PC-3 (cell line): ENCODE measurements around the gene RNU2-63P. TPM values are rescaled to one million over a fixed set of nuclear protein-coding genes. Genes with fewer than 3 reads are reported as not detected.
"Not testable (repeated sequence)": the region's sequence is repeated elsewhere in the genome, so short reads cannot be mapped to it uniquely, and the experiment has no call there.

Experiments
- ATAC-seq: fragments of 200-7000 bp; cut with Tn5 transposase; 2 replicates; pipeline ENCODE4 v1.9.1; 2020; ENCODE audit warnings: mild to moderate bottlenecking, moderate library complexity
- BruUV-seq: library from RNA; stranded (reverse); fragments of 400-500 nt; replicated peaks from 2 replicates; lab custom pipeline; 2021; lab: Mats Ljungman, UMichigan
- CTCF ChIA-PET: fragments of 300-600 bp; sonication (Branson Sonifier 250); formaldehyde crosslinking; loops from one replicate; lab custom pipeline; 2022; ENCODE audit warnings: antibody characterized with exemption; lab: Charles Lee
- POLR2A ChIA-PET: fragments of 300-600 bp; sonication (Branson Sonifier 250); formaldehyde crosslinking; loops from one replicate; lab custom pipeline; 2022; ENCODE audit warnings: antibody characterized with exemption; ENCODE audit not compliant: unreplicated experiment; lab: Charles Lee
- DNase-seq: peaks from one replicate; pipeline ENCODE4 v3.0.0-alpha.2; 2015
- H2AFZ ChIP-seq: fragments of 300-600 bp; sonication (generic); 2 replicates; pipeline ENCODE4 v1.6.0; 2016; ENCODE audit warnings: antibody characterized with exemption, low read length
- H3F3A ChIP-seq: fragments of 300-600 bp; sonication (generic); one replicate; pipeline ENCODE4 v1.6.0; 2017; ENCODE audit warnings: antibody characterized with exemption, low read length, control low read depth, mild to moderate bottlenecking; ENCODE audit not compliant: unreplicated experiment
- H3K27ac ChIP-seq: fragments of 300-600 bp; sonication (generic); 2 replicates; pipeline ENCODE4 v1.5.1; 2016; ENCODE audit warnings: mild to moderate bottlenecking, low read length
- H3K27me3 ChIP-seq: fragments of 300-600 bp; sonication (generic); 2 replicates; pipeline ENCODE4 v1.6.1; 2016; ENCODE audit warnings: low read length, mixed read lengths
- H3K36me3 ChIP-seq: fragments of 300-600 bp; sonication (generic); 2 replicates; pipeline ENCODE4 v1.6.1; 2016; ENCODE audit warnings: low read depth, mixed run types, low read length, mixed read lengths
- H3K4me1 ChIP-seq: fragments of 300-600 bp; sonication (generic); 2 replicates; pipeline ENCODE4 v1.5.1; 2016; ENCODE audit warnings: low read length; ENCODE audit not compliant: insufficient read depth
- H3K4me2 ChIP-seq: fragments of 300-600 bp; sonication (generic); 2 replicates; pipeline ENCODE4 v1.6.0; 2016; ENCODE audit warnings: low read length
- H3K4me3 ChIP-seq: fragments of 300-600 bp; sonication (generic); 2 replicates; pipeline ENCODE4 v1.5.1; 2016; ENCODE audit warnings: mild to moderate bottlenecking, low read length, mixed read lengths
- H3K79me2 ChIP-seq: fragments of 300-600 bp; sonication (generic); 2 replicates; pipeline ENCODE4 v1.6.1; 2017; ENCODE audit warnings: low read length, mixed read lengths
- H3K9ac ChIP-seq: fragments of 300-600 bp; sonication (generic); 2 replicates; pipeline ENCODE4 v1.6.0; 2016; ENCODE audit warnings: mild to moderate bottlenecking, low read length
- H3K9me2 ChIP-seq: fragments of 300-600 bp; sonication (generic); replicated peaks from 2 replicates; pipeline ENCODE4 v1.6.1; 2016; ENCODE audit warnings: mixed run types, low read length, mixed read lengths
- H3K9me3 ChIP-seq: fragments of 300-600 bp; sonication (generic); 2 replicates; pipeline ENCODE4 v1.6.1; 2016; ENCODE audit warnings: low read length, mixed read lengths
- H4K20me1 ChIP-seq: fragments of 300-600 bp; sonication (generic); 2 replicates; pipeline ENCODE4 v1.6.1; 2016; ENCODE audit warnings: low read length, mixed read lengths
- EZH2 ChIP-seq: fragments of 300-600 bp; sonication (generic); IDR thresholded peaks from one replicate; pipeline ENCODE4 v1.6.1; 2017; ENCODE audit warnings: antibody characterized with exemption, mild to moderate bottlenecking, low read length; ENCODE audit not compliant: unreplicated experiment
- EZH2phosphoT487 ChIP-seq: fragments of 300-600 bp; sonication (generic); IDR thresholded peaks from 2 replicates; pipeline ENCODE4 v1.6.1; 2018; ENCODE audit warnings: mild to moderate bottlenecking, antibody characterized with exemption, low read length, borderline replicate concordance
- intact Hi-C: fragments of 100-400 bp; cut with micrococcal nuclease; formaldehyde crosslinking; loops from 2 replicates; pipeline ENCODE4 v1.9.0; 2023
- total RNA-seq: library from RNA; depleted of rRNA; stranded (reverse); fragments of >200 nt; gene quantifications from 2 replicates; pipeline ENCODE4 v1.2.3, GENCODE V29; 2014
- TF ChIP-seq, protein P1 (sequence below): fragments of 300-600 bp; sonication (generic); conservative IDR thresholded peaks from 2 replicates; pipeline ENCODE4 v1.5.1; 2017; ENCODE audit warnings: antibody characterized with exemption, low read depth, mild to moderate bottlenecking, low read length

RNU2-63P gene
- total RNA-seq, 1 experiment from 2014 or later, result 122 TPM

DNA sequence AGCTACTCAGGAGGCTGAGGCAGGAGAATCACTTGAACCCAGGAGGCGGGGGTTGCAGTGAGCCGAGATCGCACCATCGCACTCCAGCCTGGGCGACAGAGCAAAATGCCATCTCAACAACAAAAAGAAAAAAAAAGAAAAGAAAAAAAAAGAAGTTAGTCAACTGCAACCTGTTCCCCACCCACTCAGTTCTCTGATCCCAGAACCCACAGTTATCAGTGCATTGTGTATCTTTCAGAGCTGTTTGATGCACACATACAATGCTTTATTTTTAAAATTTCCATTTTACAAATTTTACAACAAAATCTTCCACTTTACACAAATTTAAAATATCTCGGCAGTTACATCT is 14.0 kb downstream of the RNU2-63P start:
- Histone ChIP-seq H4K20me1 (no peaks in the 10 kb centered on the region), H3K79me2 (no peaks in the 10 kb centered on the region), H3K4me1 (no peaks in the 10 kb centered on the region), H3K27ac (no peak overlapping the region), H3F3A (no peaks in the 10 kb centered on the region), H3K27me3 (no peaks in the 10 kb centered on the region), H3K9ac (no peak overlapping the region), H3K36me3 (no peaks in the 10 kb centered on the region), H3K9me2 (no peaks in the 10 kb centered on the region), H3K4me2 (no peak overlapping the region), H3K9me3 (no peaks in the 10 kb centered on the region), H3K4me3 (no peak overlapping the region), H2AFZ (no peak overlapping the region)
- intact Hi-C loops, result loop anchor here (5.0 kb wide), 1 partner anchor 60 kb away; no protein-coding TSS in a partner anchor
- TF ChIP-seq, protein P1, sequence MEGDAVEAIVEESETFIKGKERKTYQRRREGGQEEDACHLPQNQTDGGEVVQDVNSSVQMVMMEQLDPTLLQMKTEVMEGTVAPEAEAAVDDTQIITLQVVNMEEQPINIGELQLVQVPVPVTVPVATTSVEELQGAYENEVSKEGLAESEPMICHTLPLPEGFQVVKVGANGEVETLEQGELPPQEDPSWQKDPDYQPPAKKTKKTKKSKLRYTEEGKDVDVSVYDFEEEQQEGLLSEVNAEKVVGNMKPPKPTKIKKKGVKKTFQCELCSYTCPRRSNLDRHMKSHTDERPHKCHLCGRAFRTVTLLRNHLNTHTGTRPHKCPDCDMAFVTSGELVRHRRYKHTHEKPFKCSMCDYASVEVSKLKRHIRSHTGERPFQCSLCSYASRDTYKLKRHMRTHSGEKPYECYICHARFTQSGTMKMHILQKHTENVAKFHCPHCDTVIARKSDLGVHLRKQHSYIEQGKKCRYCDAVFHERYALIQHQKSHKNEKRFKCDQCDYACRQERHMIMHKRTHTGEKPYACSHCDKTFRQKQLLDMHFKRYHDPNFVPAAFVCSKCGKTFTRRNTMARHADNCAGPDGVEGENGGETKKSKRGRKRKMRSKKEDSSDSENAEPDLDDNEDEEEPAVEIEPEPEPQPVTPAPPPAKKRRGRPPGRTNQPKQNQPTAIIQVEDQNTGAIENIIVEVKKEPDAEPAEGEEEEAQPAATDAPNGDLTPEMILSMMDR, result no peak
- TF ChIP-seq EZH2phosphoT487 (no peak), EZH2 (no peak)
- POLR2A ChIA-PET, result no interaction called here
- no peak for DNase-seq
- no TSS peak for BruUV-seq
- CTCF ChIA-PET, result interaction anchor here (0.6 to 0.7 kb wide), 2 partner anchors 23 to 120 kb away, joined by 4 read pairs; no protein-coding TSS in a partner anchor
- no peak for ATAC-seq

DNA sequence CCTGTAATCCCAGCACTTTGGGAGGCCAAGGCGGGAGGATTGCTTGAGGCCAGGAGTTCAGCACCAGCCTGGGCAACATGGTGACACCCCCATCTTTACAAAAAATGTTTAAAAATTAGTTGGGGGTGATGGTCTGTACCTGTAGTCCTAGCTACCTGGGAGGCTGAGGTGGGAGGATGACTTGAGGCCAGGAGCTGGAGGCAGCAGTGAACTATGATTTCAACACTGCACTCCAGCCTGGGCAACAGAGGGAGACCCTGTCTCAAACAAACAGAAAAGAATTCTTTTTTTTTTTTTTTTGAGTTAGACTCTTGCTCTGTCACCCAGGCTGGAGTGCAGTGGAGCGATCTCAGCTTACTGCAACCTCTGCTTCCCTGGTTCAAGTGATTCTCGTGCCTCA is 15.9 kb downstream of the RNU2-63P start:
- POLR2A ChIA-PET, result interaction anchor here (0.6 kb wide), 1 partner anchor 71 kb away, joined by 4 read pairs; no protein-coding TSS in a partner anchor
- not testable (repeated sequence) for ATAC-seq

DNA sequence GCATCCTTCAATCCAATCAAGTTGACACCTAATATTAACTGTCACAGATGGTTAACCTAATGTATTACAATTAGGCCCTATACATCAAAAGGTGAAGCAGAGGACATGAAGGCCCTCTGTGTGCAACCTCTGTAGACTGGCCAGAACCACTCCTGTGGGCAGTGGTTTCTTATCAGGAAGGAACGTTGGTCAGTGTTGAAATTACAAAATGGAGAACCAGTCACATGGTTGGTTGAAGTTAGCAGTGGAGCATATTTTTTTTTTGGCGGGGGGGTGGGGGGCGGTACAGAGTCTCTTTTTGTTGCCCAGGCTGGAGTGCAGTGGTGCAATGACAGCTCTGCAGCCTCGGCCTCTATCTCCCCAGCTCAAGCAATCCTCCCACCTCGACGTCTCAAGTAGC is 19.8 kb downstream of the RNU2-63P start:
- ChIA-PET CTCF (no interaction called here), POLR2A (no interaction called here)
- intact Hi-C loops, result no loop called here
- Histone ChIP-seq H3K27ac (no peak overlapping the region), H3K27me3 (peaks cover 2% of the 10 kb centered on the region; the same call in 1 of the 2 replicates), H4K20me1 (no peaks in the 10 kb centered on the region), H2AFZ (no peak overlapping the region), H3F3A (no peaks in the 10 kb centered on the region), H3K4me2 (no peak overlapping the region), H3K4me1 (no peaks in the 10 kb centered on the region), H3K36me3 (no peaks in the 10 kb centered on the region), H3K4me3 (no peak overlapping the region), H3K9ac (no peak overlapping the region), H3K9me2 (no peaks in the 10 kb centered on the region), H3K79me2 (no peaks in the 10 kb centered on the region), H3K9me3 (no peaks in the 10 kb centered on the region)
- DNase-seq (peak; percentile 0), ATAC-seq (no peak)
- BruUV-seq, result no TSS peak
- TF ChIP-seq, protein P1, result no peak
- no peak for TF ChIP-seq EZH2phosphoT487
- no peak for TF ChIP-seq EZH2

More for the DNA sequence above, 15.9 kb downstream of the RNU2-63P start:
- H3K27me3 ChIP-seq, H3K79me2 ChIP-seq, H4K20me1 ChIP-seq, H3K9me3 ChIP-seq, BruUV-seq, H3F3A ChIP-seq, CTCF ChIA-PET, H3K4me3 ChIP-seq, H2AFZ ChIP-seq, H3K9ac ChIP-seq, H3K4me1 ChIP-seq, H3K4me2 ChIP-seq, H3K36me3 ChIP-seq, DNase-seq, H3K27ac ChIP-seq, H3K9me2 ChIP-seq: not testable (repeated sequence)
- intact Hi-C loops, result loop anchor here (5.0 kb wide), 1 partner anchor 62 kb away; no protein-coding TSS in a partner anchor
